NCI-H1694 (cell line): ENCODE measurements around the gene C8B.

ENCODE experiments used
- DNase-seq: peaks from one replicate; lab custom pipeline; 2025; lab: John Stamatoyannopoulos, UW

The C8B gene

DNA sequence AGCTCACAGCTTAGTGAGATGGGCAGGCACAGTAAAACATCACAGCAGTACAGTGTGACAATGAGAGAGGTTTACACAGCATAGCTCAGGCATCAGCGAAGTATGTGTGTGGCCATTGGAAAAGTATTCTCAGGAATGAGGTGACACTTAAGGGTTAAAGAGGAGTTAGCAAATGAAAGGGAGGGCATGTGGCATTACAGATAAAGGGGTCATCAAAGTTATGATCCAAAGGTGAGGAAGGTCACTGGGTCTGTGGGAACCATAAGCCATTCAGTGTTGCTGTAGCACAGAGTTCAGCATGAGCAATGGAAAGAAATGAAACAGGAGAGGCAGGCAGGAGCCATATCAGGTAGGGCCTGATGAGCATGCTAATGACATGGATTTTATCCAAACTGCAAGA lies 4.5 kb upstream of the C8B start:
- no peak for DNase-seq

DNA sequence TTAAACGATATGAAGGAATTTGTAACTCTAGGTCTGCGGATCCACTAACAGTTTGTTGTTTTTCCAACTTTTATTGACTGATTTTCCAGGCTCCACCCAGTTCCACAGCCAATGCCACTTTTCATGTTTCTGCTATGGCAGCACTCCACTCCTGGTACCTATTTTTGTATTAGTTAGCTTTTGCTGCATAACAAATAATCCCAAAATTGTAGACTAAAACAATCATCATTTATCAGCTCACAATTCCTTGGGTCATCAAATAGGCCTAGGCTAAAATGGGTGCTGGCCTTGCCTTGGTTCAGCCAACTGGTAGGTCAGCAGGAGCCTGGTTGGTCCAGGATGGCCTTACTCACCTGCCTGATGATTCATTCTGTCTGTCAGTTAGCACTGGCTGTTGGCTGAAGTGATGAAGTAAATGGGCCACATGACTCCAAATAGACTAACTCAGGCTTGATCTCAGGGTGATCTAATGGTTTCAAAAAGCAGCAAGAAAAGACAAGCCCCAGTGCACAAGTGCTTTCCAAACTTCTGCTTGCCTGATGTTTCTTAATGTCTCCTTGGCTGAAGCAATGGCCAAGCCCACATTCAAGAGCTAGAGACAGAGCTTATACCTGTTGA lies 3.2 kb upstream of the C8B start:
- no peak for DNase-seq

DNA sequence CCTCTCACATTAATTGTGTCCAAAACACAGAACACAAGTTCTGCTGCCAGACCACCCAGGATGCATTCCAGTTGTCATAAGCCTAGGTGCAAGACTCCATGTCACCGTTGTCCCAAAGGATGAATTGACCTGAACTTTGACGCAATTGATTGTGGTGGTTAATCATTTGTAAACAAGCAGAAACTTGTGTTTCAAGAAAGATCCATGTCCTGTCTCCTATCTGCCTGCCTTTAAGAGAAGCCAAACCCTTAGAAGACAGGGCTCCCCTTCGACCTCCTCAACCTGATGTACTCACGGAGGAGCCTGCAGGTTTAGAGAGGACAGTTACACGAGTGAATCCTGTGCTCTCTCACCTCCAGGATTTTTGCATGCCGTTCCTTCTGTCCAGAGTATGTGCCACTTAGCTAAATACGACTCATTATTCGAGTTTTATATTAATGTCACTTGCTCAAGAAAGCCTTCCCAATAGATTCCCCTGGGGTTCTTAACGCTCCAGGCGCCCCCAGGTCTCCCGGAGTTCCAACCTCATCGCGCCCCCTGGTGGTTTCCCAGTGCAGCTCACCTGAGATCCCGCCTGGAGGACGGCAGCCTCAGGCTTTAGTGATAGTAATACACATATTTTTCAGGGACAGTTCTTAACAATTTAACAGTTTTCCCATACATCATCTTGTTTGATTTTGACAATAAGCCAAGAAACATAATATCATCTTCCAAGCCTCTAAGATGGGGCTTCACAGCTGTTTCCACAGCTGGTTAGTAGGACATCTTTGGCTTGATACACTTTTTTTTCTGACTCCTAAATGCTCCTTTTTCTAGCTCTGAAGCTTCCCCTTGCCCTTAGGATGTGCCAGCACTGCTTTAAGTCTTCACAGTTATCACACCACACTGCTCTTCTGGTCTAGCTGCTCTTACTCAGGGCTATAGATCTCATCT lies 2.4 kb upstream of the C8B start:
- no peak for DNase-seq

DNA sequence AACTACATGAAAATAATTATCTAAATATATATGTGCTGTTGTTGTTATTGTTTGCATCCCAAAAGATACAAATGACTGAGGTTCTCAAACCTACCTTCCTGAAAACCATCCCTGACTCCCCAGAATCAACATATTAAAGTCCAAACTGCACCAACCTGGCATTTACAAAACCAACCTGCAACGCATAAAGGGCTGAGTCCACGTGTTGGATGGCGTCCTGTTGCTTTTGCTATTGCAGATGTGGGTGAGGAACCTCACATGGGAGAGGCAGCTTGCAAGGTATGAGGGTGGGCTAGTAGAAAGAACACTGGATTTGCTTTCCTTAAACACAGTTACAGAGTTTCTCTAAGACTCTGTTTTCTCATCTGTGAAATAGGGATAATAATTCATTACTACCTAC lies 1.5 kb upstream of the C8B start:
- no peak for DNase-seq

DNA sequence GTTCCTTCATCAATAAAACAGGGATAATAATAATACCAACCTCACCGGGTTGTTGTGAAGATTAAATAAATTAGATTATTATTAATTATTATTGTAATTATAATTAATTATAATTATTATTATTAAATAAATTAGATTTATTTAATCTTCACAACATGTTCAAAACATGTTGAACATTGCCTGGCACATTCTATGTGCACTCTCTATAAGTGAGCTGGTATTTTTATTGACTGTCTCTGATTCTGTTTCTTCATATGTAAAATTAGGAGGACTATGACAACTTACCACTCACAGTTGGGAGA lies 834 bp upstream of the C8B start:
- no peak for DNase-seq

DNA sequence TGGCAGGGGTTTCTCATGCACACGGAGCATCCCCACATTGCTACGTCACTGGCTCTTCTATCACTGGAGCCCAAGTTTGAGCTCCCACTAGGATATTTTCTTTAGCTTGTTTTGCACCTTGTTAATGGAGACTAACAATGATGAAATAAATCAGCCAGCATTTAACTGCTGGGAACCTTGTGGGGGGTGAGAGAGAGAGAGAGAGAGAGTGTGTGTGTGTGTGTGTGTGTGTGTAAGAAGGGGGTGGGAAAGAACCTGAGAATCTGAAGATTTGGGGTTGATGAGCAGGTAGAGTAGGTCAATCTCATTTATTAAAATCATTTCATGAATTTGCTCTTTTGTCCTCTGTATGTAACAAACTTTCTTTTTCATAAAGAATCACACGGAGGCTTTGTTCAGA lies 624 bp downstream of the C8B start:
- no peak for DNase-seq

DNA sequence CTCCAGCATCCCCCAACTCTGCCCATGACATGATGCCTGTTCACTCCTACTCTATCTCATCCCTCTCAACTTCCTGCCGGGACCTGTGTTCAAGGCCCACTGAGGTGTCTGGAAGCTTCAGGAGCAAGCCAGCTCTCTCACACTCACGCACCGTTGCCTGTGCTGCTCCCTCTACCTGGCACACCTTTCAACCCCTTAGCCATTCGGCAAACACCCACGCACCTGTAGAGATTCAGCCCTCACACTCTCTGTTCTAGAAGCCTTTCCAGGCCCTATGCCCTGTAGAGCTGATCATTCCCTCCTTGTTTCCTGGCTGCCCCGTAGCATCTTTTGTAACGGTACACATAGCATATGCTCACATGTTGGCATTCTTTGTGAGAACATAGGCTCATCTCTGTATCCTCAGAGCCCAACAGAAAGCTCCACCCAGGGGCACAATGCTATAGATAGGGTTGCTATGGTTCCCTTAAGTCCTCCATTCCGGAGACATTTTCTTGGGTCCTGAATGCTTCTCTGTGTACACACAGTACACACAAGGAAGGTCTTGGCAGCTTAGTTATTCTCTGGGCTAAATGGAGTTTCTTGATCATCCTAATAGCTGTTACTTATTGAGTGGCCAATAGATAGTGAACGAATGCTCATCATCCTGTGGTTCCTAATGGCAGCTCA lies 1.3 kb downstream of the C8B start:
- DNase-seq = no peak

DNA sequence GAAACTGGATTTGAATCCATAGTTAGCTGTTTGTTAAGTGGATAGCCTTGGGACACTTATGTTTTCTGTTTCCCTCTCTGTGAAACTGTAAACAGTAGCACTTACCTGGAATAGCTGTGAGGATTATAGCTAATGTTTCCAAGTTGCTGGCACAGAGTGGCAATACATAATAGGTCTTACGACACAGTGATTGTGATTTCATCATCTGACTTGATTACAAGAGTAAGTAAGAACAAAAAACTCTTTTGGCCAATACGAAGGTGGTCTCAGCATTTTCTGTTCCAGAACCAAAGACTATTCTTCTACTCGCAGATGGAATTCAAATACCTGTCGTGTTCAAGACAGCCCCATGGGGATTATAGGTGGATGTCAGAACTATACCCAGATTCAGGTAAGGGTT lies 2.1 kb downstream of the C8B start:
- no peak for DNase-seq

DNA sequence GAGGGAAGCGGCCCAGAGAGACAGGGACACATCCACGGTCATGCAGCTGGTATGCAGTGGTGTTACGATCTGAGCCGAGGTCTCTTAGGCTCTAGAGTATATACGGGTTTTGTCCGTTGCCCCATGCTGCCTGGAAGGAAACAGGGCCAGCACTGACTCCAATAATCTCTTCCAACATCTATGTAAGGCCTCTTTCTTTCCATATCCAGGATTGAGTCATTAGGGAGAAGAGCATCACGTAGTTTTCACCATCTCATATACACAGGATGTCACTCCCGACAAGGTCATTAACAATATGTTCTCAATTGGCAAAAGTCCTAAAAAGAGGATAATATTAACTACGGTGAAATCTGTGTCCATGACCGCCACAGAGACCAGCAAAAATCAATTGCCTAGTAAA lies 4.4 kb downstream of the C8B start:
- no peak for DNase-seq

DNA sequence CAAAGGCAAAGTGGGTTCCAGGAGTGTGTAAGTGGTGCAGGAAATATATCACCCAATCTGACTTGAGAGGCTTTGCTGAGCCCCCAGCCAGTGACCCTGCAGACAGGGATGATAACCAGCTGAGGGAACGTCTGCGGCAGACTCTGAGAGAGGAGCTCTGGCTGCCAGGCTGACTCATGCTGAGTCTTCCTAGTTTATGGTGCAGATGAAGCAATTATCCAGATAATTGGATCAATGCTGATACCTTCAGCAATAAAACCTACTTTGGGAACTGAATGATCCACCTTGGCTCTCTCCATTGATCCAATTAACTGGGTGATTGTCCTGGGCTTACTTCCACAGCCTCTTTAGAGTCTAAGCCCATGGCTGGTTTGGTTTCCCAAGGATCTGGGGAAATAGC lies 7.3 kb downstream of the C8B start:
- DNase-seq = no peak

DNA sequence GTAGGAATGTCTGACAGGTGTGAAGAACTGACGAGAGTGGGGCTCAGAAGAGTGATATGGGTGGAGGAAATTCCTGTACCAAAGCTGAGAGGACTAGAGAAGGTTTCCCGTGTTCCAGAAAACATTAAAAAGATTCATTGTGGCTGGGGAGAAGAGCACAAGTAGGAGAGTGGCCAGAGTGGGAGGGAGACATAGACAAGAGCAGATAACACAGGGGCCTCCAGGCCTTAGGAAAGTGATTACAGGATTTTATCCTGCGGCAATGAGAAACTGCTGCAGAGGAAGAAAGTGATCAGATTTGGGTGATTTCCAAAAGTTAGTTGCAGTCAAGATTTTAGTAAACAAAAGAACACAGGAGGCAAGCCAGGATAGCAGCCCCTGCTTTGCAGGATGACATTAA lies 7.9 kb downstream of the C8B start:
- DNase-seq = no peak

DNA sequence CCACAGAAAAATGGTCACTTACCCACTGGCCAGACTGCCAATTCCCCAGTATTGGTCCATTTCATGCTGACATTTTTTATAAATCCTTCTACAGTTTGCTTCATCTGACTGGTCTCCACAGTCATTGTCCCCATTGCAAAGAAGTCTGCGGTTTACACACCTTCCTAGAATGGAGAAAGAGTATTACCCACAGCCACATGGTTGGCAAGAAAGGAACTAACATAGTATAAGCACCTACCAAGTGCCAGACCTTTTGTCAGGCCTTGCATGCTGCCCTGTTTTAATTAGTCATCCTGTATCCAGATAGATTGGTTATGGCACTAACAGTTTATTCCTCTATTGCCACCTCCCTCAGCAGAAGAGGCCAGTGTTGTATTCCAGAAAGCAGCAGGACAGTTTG lies 11.2 kb downstream of the C8B start:
- no peak for DNase-seq

DNA sequence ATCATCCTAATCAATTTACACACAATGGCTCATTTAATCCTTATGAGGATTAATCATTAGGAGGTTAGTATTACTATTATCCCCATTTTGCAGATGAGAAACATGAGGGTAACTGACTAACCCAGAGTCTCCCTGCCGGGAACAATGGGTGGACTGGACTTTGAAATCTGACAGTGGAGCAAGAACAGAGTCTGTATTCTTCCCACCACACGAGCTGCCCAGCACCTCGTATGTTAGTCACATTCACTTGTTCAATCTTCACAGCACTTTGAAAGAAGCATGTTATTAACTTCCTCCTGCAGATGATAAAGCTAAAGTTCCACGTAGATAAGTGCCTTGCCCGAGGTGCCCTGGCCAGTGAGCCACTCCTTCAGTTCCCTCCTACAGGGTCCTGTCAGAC lies 12.4 kb downstream of the C8B start:
- DNase-seq = no peak

DNA sequence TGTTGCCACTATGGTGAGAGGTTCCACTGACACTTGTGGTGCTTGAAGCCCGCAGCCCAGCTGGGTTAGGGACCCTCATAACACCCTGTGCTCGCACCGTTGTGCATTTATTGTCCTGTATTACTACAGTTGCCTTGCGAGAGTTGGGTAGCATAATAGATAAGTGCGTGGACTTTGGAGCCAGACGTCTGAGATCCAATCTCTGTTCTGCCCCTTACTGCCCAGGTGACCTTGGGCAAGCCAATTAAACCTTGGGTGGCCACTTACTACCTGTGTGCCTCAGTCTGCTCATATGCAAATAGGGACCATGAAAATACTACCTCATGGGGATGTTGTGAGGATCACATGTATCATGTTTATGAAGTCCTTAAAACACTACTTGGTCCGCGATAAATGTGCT lies 13.3 kb downstream of the C8B start:
- DNase-seq = no peak

DNA sequence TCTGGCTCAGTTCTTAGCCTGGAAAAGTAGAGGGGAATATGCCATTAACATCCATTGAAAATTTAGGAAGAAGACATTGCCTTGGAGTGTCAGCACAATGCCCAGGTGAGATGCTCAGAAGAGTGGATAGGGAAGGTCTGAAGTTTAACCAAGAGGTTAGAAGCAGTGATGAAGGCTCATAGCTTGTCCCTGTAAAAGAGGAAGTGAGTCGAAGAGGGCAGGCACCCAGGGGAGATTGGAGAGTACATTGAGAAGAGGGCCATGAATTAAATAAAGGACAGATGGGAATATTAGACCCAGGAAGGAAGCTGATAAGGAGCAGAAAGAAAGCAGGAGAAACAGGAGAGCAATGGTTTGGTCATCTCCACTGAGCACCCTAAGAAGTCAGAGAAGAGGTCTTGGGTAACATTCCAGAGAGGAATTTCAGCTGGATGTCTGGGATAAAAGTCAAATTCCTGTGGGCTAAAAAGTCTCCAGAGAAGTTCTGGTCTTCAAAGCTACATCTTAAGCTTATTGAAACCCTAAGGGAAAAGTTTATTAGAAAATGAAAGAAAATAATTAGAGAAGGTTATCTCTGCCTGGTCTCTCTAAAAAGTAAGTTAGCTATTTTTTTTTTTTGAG lies 17.3 kb downstream of the C8B start:
- DNase-seq = no peak

DNA sequence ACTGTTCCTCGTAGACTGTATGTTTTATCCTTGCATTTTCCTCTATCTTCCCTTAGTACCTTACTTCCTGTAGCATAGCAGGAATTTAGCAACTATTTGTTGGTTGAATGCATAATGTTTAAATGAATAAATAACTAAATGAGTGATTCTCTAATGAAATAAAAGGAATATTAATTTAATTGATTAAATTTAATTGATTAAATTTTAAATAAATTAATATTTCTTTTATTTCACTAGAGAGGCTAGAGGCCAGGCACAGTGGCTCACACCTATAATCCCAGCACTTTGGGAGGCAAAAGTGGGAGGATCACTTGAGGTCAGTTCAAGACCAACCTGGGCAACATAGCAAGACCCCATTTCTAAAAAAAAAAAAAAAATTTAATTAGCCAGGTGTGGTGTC lies 25.8 kb downstream of the C8B start:
- no peak for DNase-seq

DNA sequence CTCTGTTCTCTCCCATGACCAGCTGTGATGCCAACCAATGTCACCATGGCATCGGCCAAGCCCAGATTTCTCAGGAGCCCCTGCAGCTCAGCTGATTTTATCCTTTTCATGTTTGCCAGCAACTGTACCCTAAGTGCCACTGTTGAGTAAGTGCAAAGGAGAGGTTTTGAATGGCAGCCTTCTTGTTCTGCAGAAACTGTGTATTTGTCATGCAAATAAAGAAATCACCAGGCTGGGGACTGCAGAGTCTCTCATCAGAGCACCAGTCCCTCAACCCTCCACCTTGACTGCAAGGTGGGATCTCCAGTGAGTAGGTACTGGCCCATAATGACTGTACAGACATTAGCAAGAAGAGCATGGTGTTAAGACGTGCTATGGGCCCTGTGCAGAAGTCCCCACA lies 26.6 kb downstream of the C8B start:
- DNase-seq = no peak

DNA sequence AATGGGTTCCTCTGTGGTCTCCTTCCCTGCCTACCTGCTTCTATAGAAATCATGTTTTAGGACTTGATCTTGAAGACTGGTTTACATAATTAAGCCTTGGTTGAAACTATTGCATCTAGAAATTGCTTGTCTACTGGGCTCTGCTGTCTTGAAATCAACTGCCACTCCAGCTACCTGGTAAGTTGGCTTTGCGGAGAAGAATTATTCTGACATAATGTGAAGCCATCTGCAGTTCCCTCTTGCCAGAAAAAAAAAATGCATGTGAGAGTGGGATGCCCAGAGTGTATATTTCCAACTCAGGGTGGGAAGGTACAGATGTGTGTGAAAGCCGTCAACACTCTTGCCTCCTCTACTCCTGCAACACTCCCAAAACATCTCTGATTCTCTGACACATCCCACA lies 27.2 kb downstream of the C8B start:
- DNase-seq = peak; percentile 54

DNA sequence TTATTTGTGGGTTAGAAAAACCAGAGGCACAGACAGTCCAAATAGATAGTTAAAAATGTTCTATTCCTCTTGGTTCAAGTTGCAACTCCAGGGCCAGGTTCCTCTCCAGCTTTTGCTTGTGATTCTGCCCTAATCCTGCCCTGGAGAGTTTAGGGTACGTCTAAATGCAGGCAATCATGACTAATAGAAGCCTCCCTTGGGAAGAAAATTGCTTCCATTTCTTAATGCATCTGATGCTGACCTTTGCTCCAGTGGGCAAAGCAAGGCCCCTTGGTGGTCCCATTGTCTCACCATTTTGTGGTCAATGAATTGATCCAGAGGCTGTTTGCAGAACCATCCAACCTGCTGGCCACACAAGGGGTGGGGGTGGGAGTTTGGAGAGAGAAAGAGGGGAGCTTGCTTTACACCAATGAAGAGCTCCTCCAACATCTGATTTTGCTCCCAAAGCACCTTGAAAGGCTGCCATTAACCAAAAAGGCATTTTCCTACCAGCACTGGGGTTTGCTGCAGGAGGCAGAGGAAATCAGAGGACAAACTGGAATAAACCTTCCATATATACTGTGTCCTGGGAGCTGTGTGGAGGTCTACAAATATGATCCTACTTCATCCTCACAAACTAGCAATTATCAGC lies 31.3 kb downstream of the C8B start:
- no peak for DNase-seq

DNA sequence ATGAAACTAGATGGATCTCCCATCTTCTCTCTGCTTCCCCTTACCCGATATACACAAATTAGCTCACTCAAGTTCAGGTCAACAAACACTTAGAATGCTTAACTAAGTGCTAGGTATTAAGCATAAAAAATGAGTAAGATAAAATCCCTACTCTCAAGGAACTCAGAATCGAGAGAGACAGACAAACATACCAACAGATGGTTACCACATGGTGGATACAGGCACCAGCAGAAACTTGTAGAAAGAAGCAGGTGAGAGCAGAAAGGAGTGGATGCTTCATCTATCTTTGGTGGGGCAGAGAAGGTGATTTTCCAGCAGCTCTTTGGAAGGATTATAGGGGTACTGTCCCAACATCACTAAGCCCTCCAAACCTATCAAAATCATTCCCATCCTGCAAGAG lies 32.2 kb downstream of the C8B start:
- no peak for DNase-seq

DNA sequence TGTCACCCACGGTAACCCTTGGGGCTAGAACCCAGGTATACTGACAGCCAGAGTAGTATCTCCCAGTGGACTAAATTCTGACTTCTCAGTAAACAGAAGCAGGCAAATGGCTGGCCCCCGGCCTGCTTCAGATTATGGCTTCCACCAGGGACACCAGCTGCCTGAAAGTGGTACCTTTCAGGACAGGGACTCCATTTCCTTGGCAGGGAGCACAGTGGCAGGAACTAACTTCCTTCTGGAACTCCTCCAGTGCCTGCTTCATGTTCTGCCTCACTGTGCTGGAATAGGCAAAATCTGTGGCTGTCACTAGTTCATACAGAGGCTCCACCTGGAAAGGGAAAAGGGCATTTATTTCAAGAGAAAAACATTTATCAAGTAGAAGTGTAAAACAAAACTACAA lies 32.7 kb downstream of the C8B start:
- DNase-seq = no peak

DNA sequence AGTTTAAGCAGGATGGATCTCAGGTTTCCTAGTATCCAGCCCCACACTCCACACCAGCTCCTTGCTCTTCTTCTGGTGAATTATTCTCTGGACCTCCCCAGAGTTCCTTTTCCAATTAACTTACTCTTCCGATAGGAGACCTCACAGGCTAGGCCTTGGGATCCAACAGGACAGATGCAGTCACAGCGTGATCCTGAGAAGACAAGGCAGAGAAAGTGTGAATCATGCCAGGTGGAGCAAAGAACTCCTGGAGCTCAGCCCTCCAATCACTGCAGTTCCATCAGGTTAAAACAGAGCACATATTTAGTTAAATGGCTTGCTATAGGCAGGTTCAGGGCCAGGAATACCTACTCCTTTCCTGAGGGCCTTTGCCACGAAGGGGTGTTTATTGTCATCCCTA lies 34.1 kb downstream of the C8B start:
- DNase-seq = no peak

DNA sequence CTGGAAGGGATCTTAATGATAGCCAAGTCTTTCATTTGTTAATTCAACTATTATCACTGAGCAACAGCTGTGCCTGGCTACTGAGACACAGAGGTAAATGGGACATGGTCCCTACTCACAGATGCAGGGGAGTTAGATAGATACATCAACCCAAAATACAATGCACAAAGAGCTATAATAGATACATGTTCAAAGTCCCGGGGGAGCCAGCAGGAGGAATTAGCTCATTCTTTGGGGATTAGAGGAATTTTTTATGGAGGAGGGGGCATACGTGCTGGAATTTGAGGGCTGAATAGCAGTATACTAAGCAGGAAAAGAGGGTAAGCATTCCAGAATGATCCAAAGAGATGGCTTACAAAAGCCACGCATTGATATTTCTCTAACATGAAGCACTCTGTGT lies 34.6 kb downstream of the C8B start:
- no peak for DNase-seq
